MM.1S (cell line): ENCODE measurements around the gene TTLL4.

ENCODE experiments used
- EZH2 ChIP-seq: fragments of 300-600 bp; sonication (generic); optimal IDR thresholded peaks from 2 replicates; pipeline ENCODE3; 2017; ENCODE audit warnings: low read depth, mild to moderate bottlenecking, antibody characterized with exemption, low read length, mixed read lengths
- TF ChIP-seq, protein P1 (sequence below): fragments of 300-600 bp; sonication (generic); IDR thresholded peaks from 2 replicates; pipeline ENCODE4 v1.5.1; 2016; ENCODE audit warnings: antibody characterized with exemption, low read length, mixed read lengths

DNA sequence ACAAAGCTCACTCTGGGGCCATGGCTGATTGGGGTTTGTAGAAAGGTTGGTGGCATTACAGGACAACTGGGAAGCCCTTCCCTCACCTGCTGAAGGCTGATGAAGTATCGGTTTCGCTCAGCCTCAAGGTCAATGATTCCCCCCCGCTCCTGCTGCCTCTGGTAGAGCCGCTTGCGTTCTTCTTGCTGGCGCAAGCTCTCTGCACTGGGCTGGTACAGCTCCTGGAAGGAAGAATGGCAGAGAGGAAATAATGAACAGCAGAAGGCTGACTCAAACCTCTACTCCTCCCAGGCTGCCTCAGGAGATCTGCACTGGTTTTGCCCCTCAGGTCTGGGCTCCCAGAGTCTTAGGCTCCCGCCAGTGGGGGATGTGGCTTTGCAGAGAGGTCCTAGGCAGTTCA is 46.0 kb upstream of the TTLL4 start:
- TF ChIP-seq, protein P1, sequence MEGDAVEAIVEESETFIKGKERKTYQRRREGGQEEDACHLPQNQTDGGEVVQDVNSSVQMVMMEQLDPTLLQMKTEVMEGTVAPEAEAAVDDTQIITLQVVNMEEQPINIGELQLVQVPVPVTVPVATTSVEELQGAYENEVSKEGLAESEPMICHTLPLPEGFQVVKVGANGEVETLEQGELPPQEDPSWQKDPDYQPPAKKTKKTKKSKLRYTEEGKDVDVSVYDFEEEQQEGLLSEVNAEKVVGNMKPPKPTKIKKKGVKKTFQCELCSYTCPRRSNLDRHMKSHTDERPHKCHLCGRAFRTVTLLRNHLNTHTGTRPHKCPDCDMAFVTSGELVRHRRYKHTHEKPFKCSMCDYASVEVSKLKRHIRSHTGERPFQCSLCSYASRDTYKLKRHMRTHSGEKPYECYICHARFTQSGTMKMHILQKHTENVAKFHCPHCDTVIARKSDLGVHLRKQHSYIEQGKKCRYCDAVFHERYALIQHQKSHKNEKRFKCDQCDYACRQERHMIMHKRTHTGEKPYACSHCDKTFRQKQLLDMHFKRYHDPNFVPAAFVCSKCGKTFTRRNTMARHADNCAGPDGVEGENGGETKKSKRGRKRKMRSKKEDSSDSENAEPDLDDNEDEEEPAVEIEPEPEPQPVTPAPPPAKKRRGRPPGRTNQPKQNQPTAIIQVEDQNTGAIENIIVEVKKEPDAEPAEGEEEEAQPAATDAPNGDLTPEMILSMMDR = no peak
- no peak for TF ChIP-seq EZH2
